ENCODE results near the gene APOBEC3B. TPM values are rescaled to one million over a fixed set of nuclear protein-coding genes. Genes with fewer than 3 reads are reported as not detected.
"Not testable (repeated sequence)": the region's sequence is repeated elsewhere in the genome, so short reads cannot be mapped to it uniquely, and the experiment has no call there.

APOBEC3B gene
- total RNA-seq, 4 donors from 2014 or later, result 1.0 to 2.4 (median 2.1) TPM; not detected in 1

DNA sequence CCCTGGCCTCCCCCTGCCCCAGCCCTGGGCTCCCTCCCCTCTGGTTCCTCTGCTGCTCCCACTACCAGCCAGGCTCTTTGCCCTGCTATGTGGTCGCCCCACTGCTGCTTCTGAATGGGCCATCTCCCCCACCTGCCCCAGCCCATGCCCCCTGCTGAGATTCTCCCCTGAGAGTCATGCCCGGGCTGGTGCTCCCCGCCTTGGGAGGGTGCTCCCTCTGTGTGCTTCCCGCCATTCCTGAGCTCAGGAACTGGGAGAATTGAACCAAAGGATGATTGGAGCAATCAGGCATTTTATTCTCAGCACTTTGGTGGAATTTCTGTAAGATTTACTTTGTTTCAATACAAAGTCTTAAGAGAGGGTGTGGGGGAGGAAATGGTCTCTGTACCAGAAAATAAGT, 45.6 kb downstream of the APOBEC3B start:
- WGBS, result 86% methylated on average over 2 of the region's 4 CpGs
- no peak for TF ChIP-seq CTCF (IDR thresholded peaks at IDR 0.05)
- no peak for TF ChIP-seq POLR2AphosphoS5 (IDR thresholded peaks at IDR 0.05)
- TF ChIP-seq EP300 (IDR thresholded peaks at IDR 0.05), result no peak
- no peak for TF ChIP-seq POLR2A (IDR thresholded peaks at IDR 0.05)
- no peaks in the 10 kb centered on the region for H3K4me1 ChIP-seq
- H3K9me3 ChIP-seq, result no peaks in the 10 kb centered on the region
- no peaks in the 10 kb centered on the region for H3K27me3 ChIP-seq
- no peak overlapping the region for H3K27ac ChIP-seq
- H3K4me3 ChIP-seq, result no peak overlapping the region
- DNase-seq (ENCODE audit: low spot score in 2 of 2), result no peak
- peaks cover 7% of the 10 kb centered on the region for H3K36me3 ChIP-seq

DNA sequence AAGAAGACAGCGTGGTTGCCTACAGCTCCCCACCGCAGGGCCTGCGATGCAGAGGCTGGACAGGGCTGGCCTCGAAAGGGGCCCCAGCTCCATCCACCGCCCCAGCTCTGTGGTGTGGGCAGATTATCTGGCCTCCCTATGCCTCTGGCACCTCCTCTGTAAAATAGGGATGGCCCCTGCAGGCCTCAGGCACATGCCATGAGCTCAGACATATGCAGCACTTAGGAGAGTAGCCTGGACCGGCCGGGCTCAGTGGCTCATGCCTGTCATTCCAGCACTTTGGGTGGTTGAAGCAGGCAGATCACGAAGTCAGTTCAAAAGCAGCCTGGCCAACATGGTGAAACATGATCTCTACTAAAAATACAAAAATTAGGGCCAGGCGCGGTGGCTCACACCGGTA, 46.1 kb downstream of the APOBEC3B start:
- peaks cover 7% of the 10 kb centered on the region for H3K36me3 ChIP-seq
- DNase-seq (ENCODE audit: low spot score in 2 of 2), result no peak
- 83% methylated on average over 10 of the region's 11 CpGs for WGBS
- H3K4me3 ChIP-seq, result no peak overlapping the region
- H3K27ac ChIP-seq, result no peak overlapping the region
- H3K4me1 ChIP-seq, result no peaks in the 10 kb centered on the region
- TF ChIP-seq CTCF (IDR thresholded peaks at IDR 0.05) (no peak), EP300 (IDR thresholded peaks at IDR 0.05) (no peak), POLR2A (IDR thresholded peaks at IDR 0.05) (no peak), POLR2AphosphoS5 (IDR thresholded peaks at IDR 0.05) (no peak)
- H3K27me3 ChIP-seq, result no peaks in the 10 kb centered on the region
- H3K9me3 ChIP-seq, result no peaks in the 10 kb centered on the region

GRCh38 chr22:39029227-39029626, 47.1 kb downstream of the APOBEC3B start:
- TF ChIP-seq POLR2AphosphoS5 (IDR thresholded peaks at IDR 0.05) (no peak), CTCF (IDR thresholded peaks at IDR 0.05) (no peak), POLR2A (IDR thresholded peaks at IDR 0.05) (no peak), EP300 (IDR thresholded peaks at IDR 0.05) (no peak)
- 93% methylated on average over 12 of the region's 13 CpGs for WGBS
- no peak for DNase-seq (ENCODE audit: low spot score in 2 of 2)
- Histone ChIP-seq H3K27me3 (no peaks in the 10 kb centered on the region), H3K27ac (no peak overlapping the region), H3K36me3 (no peaks in the 10 kb centered on the region), H3K9me3 (no peaks in the 10 kb centered on the region), H3K4me1 (no peaks in the 10 kb centered on the region), H3K4me3 (no peak overlapping the region)

DNA sequence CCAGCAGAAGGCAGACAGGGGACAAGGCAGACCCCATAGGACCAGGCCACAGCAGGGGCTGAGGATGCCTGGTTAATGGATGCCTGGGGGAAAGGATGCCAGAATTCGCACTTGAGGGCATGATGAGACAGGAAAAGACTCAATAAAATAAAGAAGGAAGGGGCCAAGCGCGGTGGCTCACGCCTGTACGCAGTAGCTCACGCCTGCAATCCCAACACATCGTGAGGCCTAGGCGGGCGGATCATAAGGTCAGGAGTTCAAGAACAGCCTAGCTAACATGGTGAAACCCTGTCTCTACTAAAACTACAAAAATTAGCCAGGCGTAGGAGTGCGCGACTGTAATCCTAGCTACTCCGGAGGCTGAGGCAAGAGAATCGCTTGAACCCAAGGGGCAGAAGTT, 48.6 kb downstream of the APOBEC3B start:
- 89% methylated on average over 14 of the region's 14 CpGs for WGBS
- no peak for TF ChIP-seq EP300 (IDR thresholded peaks at IDR 0.05)
- no peak for TF ChIP-seq POLR2A (IDR thresholded peaks at IDR 0.05)
- TF ChIP-seq CTCF (IDR thresholded peaks at IDR 0.05), result no peak
- no peak for TF ChIP-seq POLR2AphosphoS5 (IDR thresholded peaks at IDR 0.05)
- no peak overlapping the region for H3K4me3 ChIP-seq

DNA sequence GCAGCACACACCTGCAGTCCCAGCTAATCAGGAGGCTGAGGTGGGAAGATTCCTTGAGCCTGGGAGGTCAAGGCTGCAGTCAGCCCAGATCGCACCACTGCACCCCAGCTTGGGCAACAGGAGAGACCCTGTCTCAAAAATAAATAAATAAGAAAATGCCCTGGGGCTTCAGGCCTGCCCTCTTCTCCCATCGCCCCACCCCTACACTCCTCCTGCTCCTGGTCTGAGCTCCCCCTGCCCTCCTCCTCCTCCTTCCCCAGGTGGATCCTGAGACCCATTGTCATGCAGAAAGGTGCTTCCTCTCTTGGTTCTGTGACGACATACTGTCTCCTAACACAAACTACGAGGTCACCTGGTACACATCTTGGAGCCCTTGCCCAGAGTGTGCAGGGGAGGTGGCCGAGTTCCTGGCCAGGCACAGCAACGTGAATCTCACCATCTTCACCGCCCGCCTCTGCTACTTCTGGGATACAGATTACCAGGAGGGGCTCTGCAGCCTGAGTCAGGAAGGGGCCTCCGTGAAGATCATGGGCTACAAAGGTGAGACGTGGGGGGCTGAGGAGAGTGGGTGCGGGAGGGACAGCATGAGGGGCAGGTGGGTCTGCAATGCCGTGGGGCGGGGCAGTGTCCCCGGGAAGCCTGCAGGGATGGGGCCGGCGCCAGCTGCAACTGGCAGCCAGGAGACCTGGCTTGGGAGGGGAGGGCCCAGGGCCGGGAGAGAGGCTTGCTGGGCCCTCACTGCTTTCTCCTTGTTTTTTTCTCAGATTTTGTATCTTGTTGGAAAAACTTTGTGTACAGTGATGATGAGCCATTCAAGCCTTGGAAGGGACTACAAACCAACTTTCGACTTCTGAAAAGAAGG, 49.5 kb downstream of the APOBEC3B start:
- H3K36me3 ChIP-seq; H3K9me3 ChIP-seq; H3K4me3 ChIP-seq; H3K27me3 ChIP-seq; H3K27ac ChIP-seq; DNase-seq (ENCODE audit: low spot score in 2 of 2); H3K4me1 ChIP-seq: not testable (repeated sequence)
- 58% methylated on average over 18 of the region's 18 CpGs for WGBS

More for the DNA sequence above, 48.6 kb downstream of the APOBEC3B start:
- H3K4me1 ChIP-seq, result no peaks in the 10 kb centered on the region
- H3K36me3 ChIP-seq, result no peaks in the 10 kb centered on the region
- H3K27me3 ChIP-seq, result no peaks in the 10 kb centered on the region
- H3K27ac ChIP-seq, result no peak overlapping the region
- no peak for DNase-seq (ENCODE audit: low spot score in 2 of 2)
- no peaks in the 10 kb centered on the region for H3K9me3 ChIP-seq

DNA sequence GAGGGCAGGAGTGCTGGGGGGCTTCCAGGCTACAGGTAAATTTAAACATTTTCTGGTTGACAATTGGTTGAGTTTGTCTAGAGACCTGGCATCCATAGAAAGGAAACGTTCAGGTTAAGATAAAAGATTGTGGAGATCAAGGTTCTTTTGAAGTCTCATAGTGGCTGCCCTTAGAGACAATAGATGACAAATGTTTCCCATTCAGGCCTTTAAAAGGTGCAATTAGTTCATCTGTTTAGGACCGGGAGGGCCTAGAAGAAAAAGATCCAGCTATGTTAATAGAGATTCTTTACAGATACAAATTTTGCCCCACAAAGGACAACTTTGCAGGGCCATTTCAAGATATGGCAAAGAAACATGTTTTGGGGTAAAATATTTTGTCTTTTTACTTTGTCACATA, 54.9 kb downstream of the APOBEC3B start:
- not testable (repeated sequence) for H3K9me3 ChIP-seq; H3K27me3 ChIP-seq; H3K36me3 ChIP-seq; H3K27ac ChIP-seq; DNase-seq (ENCODE audit: low spot score in 2 of 2); H3K4me3 ChIP-seq
- WGBS, result 45% methylated on average over 2 of the region's 2 CpGs
- H3K4me1 ChIP-seq, result peaks cover 17% of the 10 kb centered on the region

All from suprapubic skin (tissue), 4 donors.